ENCODE measurements around the gene KLHL24.
"Not testable (repeated sequence)": the region's sequence is repeated elsewhere in the genome, so short reads cannot be mapped to it uniquely, and the experiment has no call there.

The KLHL24 gene

GRCh38 chr3:183635431-183636220 lies at the start of gene KLHL24:
TSS of gene KLHL24 (plus strand) at chr3:183635623. CDS start at chr3:183650357, 14,734 bp downstream.
- in situ Hi-C loops (cut with HindIII; ENCODE audit: low sequenced_read_pairs) = no loop called here

GRCh38 chr3:183586477-183586876 lies 48.9 kb upstream of the KLHL24 start:
- in situ Hi-C loops (cut with HindIII; ENCODE audit: low sequenced_read_pairs) = loop anchor here (10.0 kb wide), 1 partner anchor 58 kb away; no protein-coding TSS in a partner anchor

GRCh38 chr3:183587336-183587735 lies 48.1 kb upstream of the KLHL24 start:
- in situ Hi-C loops (cut with HindIII; ENCODE audit: low sequenced_read_pairs) = loop anchor here (10.0 kb wide), 1 partner anchor 57 kb away; no protein-coding TSS in a partner anchor

- in situ Hi-C loops (cut with HindIII; ENCODE audit: low sequenced_read_pairs) = no loop called here
Measured at GRCh38 chr3:183590442-183590841, 45.0 kb upstream of the KLHL24 start.

GRCh38 chr3:183591881-183592521 lies 43.4 kb upstream of the KLHL24 start:
- in situ Hi-C loops (cut with HindIII; ENCODE audit: low sequenced_read_pairs) = no loop called here

GRCh38 chr3:183592821-183593220 lies 42.6 kb upstream of the KLHL24 start:
- in situ Hi-C loops (cut with HindIII; ENCODE audit: low sequenced_read_pairs) = no loop called here

GRCh38 chr3:183594636-183595035 lies 40.8 kb upstream of the KLHL24 start:
- in situ Hi-C loops (cut with HindIII; ENCODE audit: low sequenced_read_pairs) = no loop called here

- in situ Hi-C loops (cut with HindIII; ENCODE audit: low sequenced_read_pairs) = no loop called here
Measured at GRCh38 chr3:183597959-183598358, 37.5 kb upstream of the KLHL24 start.

- in situ Hi-C loops (cut with HindIII; ENCODE audit: low sequenced_read_pairs) = not testable (repeated sequence)
Measured at GRCh38 chr3:183611326-183611725, 24.1 kb upstream of the KLHL24 start.

- in situ Hi-C loops (cut with HindIII; ENCODE audit: low sequenced_read_pairs) = no loop called here
Measured at GRCh38 chr3:183613366-183614285, 21.8 kb upstream of the KLHL24 start.

GRCh38 chr3:183618542-183618941 lies 16.9 kb upstream of the KLHL24 start:
- in situ Hi-C loops (cut with HindIII; ENCODE audit: low sequenced_read_pairs) = no loop called here

- in situ Hi-C loops (cut with HindIII; ENCODE audit: low sequenced_read_pairs) = no loop called here
Measured at GRCh38 chr3:183619010-183619409, 16.4 kb upstream of the KLHL24 start.

- in situ Hi-C loops (cut with HindIII; ENCODE audit: low sequenced_read_pairs) = no loop called here
Measured at GRCh38 chr3:183619624-183620251, 15.7 kb upstream of the KLHL24 start.

GRCh38 chr3:183620252-183620628 lies 15.2 kb upstream of the KLHL24 start:
- in situ Hi-C loops (cut with HindIII; ENCODE audit: low sequenced_read_pairs) = no loop called here

- in situ Hi-C loops (cut with HindIII; ENCODE audit: low sequenced_read_pairs) = not testable (repeated sequence)
Measured at GRCh38 chr3:183622473-183622872, 12.9 kb upstream of the KLHL24 start.

GRCh38 chr3:183626877-183627594 lies 8.4 kb upstream of the KLHL24 start:
- in situ Hi-C loops (cut with HindIII; ENCODE audit: low sequenced_read_pairs) = no loop called here

- in situ Hi-C loops (cut with HindIII; ENCODE audit: low sequenced_read_pairs) = no loop called here
Measured at GRCh38 chr3:183629546-183630301, 5.7 kb upstream of the KLHL24 start.

GRCh38 chr3:183631715-183632114 lies 3.7 kb upstream of the KLHL24 start:
- in situ Hi-C loops (cut with HindIII; ENCODE audit: low sequenced_read_pairs) = no loop called here

- in situ Hi-C loops (cut with HindIII; ENCODE audit: low sequenced_read_pairs) = not testable (repeated sequence)
Measured at GRCh38 chr3:183632725-183633124, 2.7 kb upstream of the KLHL24 start.

Data from endothelial cell of hepatic sinusoid (primary cell).